SH-SY5Y (cell line): ENCODE measurements around the gene POLD1.

Source experiments
- GATA2 ChIP-seq: IDR thresholded peaks from 2 replicates; pipeline ENCODE4 v1.6.1; 2011; ENCODE audit warnings: mild to moderate bottlenecking, low read depth, low read length
- GATA3 ChIP-seq: IDR thresholded peaks from 2 replicates; pipeline ENCODE4 v1.6.1; 2011; ENCODE audit warnings: low read depth, mild to moderate bottlenecking, low read length, moderate library complexity

The POLD1 gene

DNA sequence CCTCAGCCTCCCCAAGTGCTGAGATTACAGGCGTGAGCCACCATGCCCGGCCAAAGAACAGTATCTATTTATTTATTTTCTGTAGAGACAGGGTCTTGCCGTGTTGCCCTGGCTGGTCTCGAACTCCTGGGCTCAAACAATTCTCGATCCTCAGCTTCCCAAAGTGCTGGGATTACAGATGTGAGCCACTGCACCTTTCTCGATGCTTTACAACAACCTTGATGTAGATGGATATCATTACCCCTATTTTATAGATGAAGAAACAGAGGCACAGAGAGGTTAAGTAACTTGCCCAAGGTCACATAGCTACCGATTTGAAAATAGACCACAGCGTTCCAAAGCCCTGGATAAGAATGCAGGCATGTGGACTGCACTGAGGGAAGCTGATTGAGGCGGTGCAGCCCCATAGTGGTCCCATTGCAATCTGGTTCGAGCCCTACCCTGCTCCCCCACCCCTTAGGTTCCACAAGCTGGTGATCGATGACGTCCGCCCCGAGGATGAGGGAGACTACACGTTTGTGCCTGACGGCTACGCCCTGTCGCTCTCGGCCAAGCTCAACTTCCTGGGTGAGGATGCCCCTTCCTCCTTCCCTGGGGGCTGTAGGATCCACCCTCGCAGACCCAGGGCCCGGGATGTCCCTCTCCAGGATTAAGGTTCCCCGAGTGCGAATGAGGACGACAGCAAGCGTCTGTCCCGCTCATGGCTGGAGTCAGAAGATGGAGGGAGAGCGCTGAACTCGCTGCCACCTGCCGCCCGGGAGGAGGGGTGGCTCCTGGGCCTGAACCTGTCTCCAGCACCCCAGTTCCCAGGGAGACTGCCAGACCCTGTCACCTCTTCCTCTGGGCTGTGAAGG, 66.4 kb downstream of the POLD1 start:
- no peak for TF ChIP-seq GATA3
- TF ChIP-seq GATA2: no peak

DNA sequence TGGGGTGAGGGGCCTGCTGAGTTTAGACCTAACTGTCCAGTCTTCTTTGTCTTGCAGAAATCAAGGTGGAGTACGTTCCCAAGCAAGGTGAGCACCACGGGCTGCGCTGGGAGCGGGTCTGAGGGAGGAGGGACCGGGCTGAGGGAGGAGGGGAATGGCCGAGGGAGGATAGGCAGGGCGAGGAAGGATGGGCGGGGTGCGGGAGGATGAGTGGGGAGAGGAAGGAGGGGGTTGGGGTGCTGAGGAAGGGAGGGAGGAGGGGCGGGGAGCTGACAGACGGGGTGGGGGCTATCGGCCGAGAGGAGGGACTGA, 67.0 kb downstream of the POLD1 start:
- TF ChIP-seq GATA3: no peak

DNA sequence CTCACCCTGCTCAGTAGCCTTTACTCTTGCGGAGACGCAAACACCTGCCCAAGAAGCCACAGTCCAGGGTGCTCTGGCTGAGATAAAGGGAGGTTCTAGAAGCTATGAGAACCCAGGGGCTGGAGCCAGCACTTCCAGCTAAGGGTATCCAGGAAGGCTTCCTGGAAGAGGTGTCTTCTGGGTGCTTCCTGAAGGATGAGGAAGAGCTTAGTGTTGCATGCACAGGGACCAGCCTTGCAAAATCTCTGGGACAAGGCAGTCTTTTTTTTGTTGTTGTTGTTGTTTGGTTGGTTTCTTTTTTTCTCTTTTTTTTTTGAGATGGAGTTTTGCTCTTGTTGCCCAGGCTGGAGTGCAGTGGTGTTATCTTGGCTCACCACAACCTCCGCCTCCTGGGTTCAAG, 69.1 kb downstream of the POLD1 start:
- TF ChIP-seq GATA3 (no peak), GATA2 (no peak)

DNA sequence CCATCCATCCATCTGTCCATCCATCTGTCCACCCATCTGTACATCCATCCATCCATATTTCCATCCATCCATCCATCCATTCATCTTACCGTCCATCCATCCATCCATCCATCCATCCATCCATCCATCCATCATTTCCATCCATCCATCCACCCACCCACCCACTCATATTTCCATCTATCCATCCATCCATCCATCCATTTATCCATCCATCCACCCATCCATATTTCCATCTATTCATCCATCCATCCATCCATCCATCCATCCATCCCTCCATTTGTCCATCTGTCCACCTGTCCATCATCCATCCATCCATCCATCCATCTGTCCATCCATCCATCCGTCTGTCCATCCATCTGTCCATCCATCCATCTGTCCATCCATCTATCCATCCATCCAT, 71.8 kb downstream of the POLD1 start:
- TF ChIP-seq GATA2: no peak
- TF ChIP-seq GATA3: no peak

DNA sequence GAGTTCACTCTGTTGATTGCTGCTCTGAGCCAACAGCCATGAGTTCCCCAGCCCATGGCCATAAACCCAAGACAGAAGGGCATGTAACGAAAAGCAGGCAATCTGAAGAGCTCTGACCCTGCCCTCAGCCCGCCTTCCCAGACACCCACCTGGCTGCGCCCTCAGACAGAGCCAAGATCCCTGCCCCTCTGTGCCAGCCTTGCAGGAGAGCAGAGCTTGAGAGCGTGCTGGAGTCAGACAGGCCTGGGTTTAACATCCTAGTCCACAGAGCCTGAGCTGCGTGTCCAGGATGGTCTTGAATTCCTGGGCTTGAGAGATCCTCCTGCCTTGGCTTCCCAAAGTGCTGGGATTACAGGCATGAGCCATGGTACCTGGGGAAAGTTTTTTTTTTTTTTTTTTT, 73.2 kb downstream of the POLD1 start:
- TF ChIP-seq GATA3: no peak
- no peak for TF ChIP-seq GATA2

DNA sequence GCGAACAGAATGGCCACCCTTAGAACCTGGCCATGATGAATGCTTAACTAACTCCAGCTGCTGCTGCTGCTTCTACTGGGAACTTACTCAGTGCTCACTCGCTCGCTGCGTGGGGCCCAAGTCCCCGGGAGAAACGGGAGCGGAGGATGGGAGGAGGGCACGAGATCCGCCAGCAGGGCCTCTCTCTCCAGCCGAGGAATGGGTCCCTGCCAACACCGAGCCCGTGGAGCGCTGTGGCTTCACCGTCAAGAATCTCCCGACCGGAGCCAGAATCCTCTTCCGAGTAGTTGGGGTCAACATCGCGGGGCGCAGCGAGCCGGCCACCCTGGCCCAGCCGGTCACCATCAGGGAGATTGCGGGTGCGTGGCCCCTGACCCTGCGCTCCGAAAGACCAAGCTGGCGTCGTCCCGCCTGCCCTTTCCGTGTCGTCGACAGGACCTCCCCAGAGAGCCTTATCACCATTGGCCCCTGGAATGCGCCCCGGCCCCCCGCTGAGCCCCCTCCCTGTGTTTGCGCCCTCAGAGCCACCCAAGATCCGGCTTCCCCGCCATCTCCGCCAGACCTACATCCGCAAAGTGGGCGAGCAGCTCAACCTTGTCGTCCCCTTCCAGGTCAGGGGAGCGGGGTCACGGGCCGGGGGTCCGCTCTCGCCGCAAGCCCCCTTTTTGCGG, 74.4 kb downstream of the POLD1 start:
- TF ChIP-seq GATA3 (no peak), GATA2 (no peak)

DNA sequence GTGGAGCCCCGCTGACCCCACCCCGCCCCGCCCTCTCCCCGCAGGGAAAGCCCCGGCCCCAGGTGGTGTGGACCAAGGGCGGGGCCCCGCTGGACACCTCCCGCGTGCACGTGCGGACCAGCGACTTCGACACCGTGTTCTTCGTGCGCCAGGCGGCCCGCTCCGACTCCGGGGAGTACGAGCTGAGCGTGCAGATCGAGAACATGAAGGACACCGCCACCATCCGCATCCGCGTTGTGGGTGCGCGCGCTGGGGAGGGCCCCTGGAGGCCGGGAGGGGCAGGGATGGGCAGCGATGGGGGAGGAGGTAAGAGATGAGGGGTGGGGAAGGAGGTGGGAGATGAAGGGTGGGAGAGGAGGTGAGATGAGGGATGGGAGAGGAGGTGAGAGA, 74.9 kb downstream of the POLD1 start:
- no peak for TF ChIP-seq GATA3
- TF ChIP-seq GATA2: no peak

DNA sequence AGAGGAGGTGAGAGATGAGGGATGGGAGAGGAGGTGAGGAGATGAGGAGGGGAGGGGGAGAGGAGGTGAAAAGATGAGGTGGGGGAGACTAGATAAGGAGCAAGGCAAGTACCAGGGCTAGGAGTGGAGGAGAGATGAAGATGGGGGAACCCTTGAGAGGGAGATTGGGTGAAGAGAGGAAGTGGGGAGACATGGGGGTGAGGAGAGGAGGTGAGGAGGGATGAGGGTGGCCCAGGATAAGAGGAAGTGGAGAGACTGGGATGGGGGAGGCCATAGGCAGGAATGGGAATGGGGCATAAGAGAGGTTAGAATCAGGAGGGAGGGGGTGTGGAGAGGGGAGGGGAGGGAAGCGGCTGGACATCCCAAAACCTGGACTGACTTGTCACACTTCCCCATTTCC, 75.5 kb downstream of the POLD1 start:
- TF ChIP-seq GATA2: no peak
- TF ChIP-seq GATA3: no peak

DNA sequence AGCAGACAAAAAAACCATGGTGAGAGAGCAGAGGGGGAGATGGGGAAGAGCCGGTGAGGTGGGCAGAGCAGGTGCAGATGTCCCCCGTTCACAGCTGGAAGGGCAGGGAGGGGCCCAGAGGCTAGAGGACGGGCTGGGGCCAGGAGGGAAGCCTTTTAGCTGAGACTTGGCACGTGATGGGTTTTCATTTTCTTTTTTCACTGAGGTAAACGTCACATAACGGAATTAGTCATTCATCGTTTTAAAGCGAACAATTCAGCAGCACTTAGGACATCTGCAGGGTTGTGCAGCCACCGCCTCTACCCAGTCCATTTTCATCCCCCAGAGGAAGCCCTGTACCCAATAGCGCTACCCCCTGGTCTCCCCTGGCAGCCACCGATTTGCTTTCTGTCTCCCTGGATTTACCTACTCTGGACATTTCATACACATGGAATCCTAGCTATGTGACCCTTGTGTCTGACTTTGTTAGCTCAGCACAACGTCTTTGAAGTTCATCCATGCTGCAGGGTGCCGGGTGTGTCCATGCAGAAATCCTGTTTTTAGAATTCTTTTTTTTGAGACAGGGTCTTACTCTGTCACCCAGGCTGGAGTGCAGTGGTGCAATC, 76.1 kb downstream of the POLD1 start:
- TF ChIP-seq GATA3 (no peak), GATA2 (no peak)

DNA sequence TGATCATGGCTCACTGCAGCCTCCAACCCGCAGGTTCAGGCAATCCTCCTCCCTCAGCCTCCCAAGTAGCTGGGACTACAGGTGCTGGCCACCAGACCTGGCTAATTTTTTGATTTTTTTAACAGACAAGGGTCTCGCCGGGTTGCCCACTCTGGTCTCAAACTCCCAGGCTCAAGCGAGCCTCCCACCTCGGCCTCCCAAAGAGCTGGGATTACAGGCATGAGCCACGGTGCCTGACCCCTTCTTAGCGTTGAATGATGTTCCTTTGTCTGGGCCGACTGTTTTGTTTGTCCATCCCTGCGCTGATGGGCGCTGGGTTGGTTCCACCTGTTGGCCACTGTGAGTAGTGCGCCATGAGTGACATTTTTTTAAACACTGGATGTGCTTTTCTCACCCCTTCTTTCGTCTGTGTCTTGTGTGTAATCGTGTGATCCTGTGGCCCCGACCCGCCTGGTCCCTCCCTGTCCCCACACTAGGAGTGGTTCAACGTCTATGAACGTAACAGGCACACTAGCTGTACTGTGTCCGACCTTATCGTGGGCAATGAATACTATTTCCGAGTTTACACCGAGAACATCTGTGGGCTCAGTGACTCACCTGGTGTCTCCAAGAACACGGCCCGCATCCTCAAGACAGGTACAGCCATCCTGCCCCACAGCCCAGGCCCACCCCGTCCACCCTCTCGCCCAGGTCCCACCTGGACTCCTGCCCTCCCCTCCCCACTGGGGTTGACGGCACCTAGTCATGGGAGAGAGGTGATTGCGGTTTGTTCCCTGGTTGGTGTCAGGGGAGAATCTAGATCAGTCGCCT, 77.1 kb downstream of the POLD1 start:
- TF ChIP-seq GATA3 (no peak), GATA2 (no peak)

DNA sequence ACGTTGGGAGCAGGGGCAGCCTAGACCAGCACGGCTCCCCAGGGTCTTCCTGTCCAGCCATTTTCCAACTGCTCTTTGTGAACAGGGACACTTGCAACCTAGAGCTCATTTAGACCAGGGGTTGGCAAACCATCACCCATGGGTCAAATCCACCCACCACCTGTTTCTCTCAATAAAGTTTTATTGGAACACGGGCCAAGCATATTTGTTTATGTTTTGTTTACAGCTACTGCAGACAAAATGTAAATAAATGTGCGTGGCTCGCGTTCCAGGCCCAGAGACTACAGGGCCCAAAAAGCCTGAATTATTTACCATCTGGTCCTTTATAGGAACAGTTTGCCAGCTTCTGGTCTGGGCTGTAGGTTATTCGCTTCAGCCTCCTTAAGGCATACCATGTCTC, 78.8 kb downstream of the POLD1 start:
- TF ChIP-seq GATA3 (no peak), GATA2 (no peak)

DNA sequence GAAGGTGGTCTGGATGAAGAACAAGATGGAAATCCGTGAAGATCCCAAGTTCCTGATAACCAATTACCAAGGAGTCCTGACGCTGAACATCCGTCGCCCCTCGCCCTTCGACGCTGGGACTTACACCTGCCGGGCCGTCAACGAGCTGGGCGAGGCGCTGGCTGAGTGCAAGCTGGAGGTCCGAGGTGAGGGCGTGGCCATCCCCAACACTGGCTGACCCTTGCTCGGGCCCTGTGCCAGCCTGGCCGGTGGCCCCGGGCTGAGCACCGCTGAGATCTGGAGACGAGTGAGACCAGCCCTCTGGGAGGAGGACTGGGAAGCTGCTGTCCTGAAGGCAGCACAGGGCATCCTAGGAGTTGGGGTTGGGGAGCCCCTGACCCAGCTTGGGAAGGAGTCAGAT, 80.2 kb downstream of the POLD1 start:
- TF ChIP-seq GATA2 (no peak), GATA3 (no peak)

DNA sequence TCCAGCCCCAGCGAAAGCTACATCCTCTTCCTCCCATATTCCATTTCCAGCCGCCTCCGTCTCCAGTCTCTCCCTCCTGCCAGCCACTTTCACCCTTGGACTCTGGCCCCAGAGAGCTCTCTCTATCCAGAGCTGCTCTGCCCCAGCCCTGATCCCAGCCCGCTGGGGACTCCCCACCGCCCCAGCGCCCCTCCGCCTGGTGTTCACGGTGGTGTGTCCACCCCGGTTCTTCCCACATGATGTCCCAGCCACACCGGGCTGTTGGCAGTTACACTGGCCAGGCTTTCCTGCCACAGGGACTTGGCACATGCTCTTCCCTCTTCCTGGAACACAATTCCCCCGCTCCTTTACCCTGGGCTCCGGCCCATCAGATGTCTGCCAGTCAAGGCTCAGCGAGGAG, 80.9 kb downstream of the POLD1 start:
- no peak for TF ChIP-seq GATA2
- no peak for TF ChIP-seq GATA3

DNA sequence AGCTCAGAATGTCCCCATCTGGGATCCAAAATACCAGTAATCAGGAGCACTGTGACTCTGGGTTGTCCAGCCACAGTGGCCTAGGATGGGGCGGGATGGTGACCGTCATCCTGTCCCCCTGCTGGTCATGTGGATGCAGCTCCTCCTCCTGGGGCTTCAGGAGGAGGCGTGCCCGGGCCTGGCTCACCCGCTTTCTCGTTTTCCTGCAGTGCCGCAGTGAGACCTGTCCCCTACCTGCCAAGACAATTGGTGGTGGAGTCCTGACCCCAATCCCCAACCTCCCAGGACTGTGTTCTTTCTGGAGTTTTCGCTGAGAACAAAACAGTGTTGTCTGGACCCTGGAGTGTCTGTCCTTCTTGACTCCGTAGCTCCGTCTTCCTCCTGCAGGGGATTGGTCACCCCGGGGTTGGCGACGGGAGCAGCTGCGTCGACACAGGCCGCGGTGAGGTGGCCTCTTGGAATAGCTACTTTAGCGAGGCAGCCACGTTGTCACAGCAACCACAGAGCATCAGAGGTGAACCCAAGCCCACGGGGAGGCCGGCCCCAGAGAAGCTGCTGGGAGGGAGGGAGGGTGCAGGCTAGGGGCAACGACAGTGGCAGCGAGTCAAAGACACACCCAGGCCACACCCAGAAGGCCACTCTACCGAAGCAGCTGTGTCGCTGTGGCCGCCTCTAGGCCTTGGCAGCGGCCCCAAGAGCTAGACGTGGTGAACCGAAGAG, 82.0 kb downstream of the POLD1 start:
- no peak for TF ChIP-seq GATA3
- TF ChIP-seq GATA2: no peak
